Mucosa of stomach (tissue), 1 donor: Measurements from ENCODE around the gene KCTD14.
"Not testable (repeated sequence)": the region's sequence is repeated elsewhere in the genome, so short reads cannot be mapped to it uniquely, and the experiment has no call there.

ENCODE experiments used
- H3K27me3 ChIP-seq: one replicate; pipeline ENCODE4 v1.7.0; 2013; ENCODE audit warnings: mild to moderate bottlenecking, low read length; ENCODE audit not compliant: control insufficient read depth, insufficient read depth
- H3K36me3 ChIP-seq: one replicate; pipeline ENCODE4 v1.7.0; 2013; ENCODE audit warnings: low read length; ENCODE audit not compliant: control insufficient read depth, insufficient read depth
- H3K4me1 ChIP-seq: one replicate; pipeline ENCODE4 v1.7.0; 2013; ENCODE audit warnings: mild to moderate bottlenecking, low read length; ENCODE audit not compliant: control insufficient read depth, insufficient read depth
- H3K4me3 ChIP-seq: one replicate; pipeline ENCODE4 v1.7.0; 2013; ENCODE audit warnings: low read length
- H3K9ac ChIP-seq: one replicate; pipeline ENCODE4 v1.7.0; 2013; ENCODE audit warnings: mild to moderate bottlenecking, low read length, moderate library complexity
- H3K9me3 ChIP-seq: one replicate; pipeline ENCODE4 v1.7.0; 2013; ENCODE audit warnings: mild to moderate bottlenecking, low read length, moderate library complexity; ENCODE audit not compliant: control insufficient read depth
- donor health status: Pancreatic carcinoma.

Gene KCTD14

GRCh38 chr11:78061088-78061920, 38.2 kb upstream of the KCTD14 start:
- no peak overlapping the region for H3K4me3 ChIP-seq
- H3K36me3 ChIP-seq: no peaks in the 10 kb centered on the region
- no peak overlapping the region for H3K9ac ChIP-seq
- no peaks in the 10 kb centered on the region for H3K27me3 ChIP-seq
- H3K9me3 ChIP-seq: no peaks in the 10 kb centered on the region
- H3K4me1 ChIP-seq: no peaks in the 10 kb centered on the region

GRCh38 chr11:78060533-78060932, 37.5 kb upstream of the KCTD14 start:
- Histone ChIP-seq H3K9ac (no peak overlapping the region), H3K9me3 (no peaks in the 10 kb centered on the region), H3K36me3 (no peaks in the 10 kb centered on the region), H3K4me3 (no peak overlapping the region), H3K27me3 (no peaks in the 10 kb centered on the region), H3K4me1 (no peaks in the 10 kb centered on the region)

GRCh38 chr11:78059749-78060328, 36.8 kb upstream of the KCTD14 start:
- H3K27me3 ChIP-seq, H3K4me1 ChIP-seq, H3K9me3 ChIP-seq, H3K9ac ChIP-seq, H3K4me3 ChIP-seq, H3K36me3 ChIP-seq: not testable (repeated sequence)

GRCh38 chr11:78057462-78058055, 34.5 kb upstream of the KCTD14 start:
- H3K9me3 ChIP-seq: no peaks in the 10 kb centered on the region
- no peak overlapping the region for H3K9ac ChIP-seq
- no peak overlapping the region for H3K4me3 ChIP-seq
- no peaks in the 10 kb centered on the region for H3K4me1 ChIP-seq
- no peaks in the 10 kb centered on the region for H3K36me3 ChIP-seq
- no peaks in the 10 kb centered on the region for H3K27me3 ChIP-seq

GRCh38 chr11:78056093-78056492, 33.0 kb upstream of the KCTD14 start:
- no peaks in the 10 kb centered on the region for H3K36me3 ChIP-seq
- no peaks in the 10 kb centered on the region for H3K4me1 ChIP-seq
- no peak overlapping the region for H3K9ac ChIP-seq
- H3K9me3 ChIP-seq: no peaks in the 10 kb centered on the region
- H3K4me3 ChIP-seq: no peak overlapping the region
- no peaks in the 10 kb centered on the region for H3K27me3 ChIP-seq

GRCh38 chr11:78054971-78055370, 31.9 kb upstream of the KCTD14 start:
- Histone ChIP-seq H3K4me3 (no peak overlapping the region), H3K4me1 (no peaks in the 10 kb centered on the region), H3K36me3 (no peaks in the 10 kb centered on the region), H3K9ac (no peak overlapping the region), H3K27me3 (no peaks in the 10 kb centered on the region), H3K9me3 (no peaks in the 10 kb centered on the region)

- Histone ChIP-seq H3K9me3 (no peaks in the 10 kb centered on the region), H3K9ac (no peak overlapping the region), H3K36me3 (no peaks in the 10 kb centered on the region), H3K4me1 (peaks cover 3% of the 10 kb centered on the region), H3K4me3 (no peak overlapping the region), H3K27me3 (no peaks in the 10 kb centered on the region)
These were observed 28.1 kb upstream of the KCTD14 start for GRCh38 chr11:78050964-78051831.

GRCh38 chr11:78049348-78049747, 26.3 kb upstream of the KCTD14 start:
- Histone ChIP-seq H3K9me3 (no peaks in the 10 kb centered on the region), H3K4me1 (peaks cover 18% of the 10 kb centered on the region), H3K9ac (no peak overlapping the region), H3K27me3 (no peaks in the 10 kb centered on the region), H3K4me3 (no peak overlapping the region), H3K36me3 (no peaks in the 10 kb centered on the region)

- no peak overlapping the region for H3K4me3 ChIP-seq
These were observed 25.5 kb upstream of the KCTD14 start for GRCh38 chr11:78048561-78048960.

GRCh38 chr11:78046486-78046854, 23.4 kb upstream of the KCTD14 start:
- peak overlapping the region; percentile 86 for H3K9ac ChIP-seq
- H3K9me3 ChIP-seq: no peaks in the 10 kb centered on the region
- peaks cover 34% of the 10 kb centered on the region for H3K4me1 ChIP-seq
- H3K36me3 ChIP-seq: no peaks in the 10 kb centered on the region
- no peaks in the 10 kb centered on the region for H3K27me3 ChIP-seq
- peak overlapping the region; percentile 71 for H3K4me3 ChIP-seq

More at GRCh38 chr11:78048561-78048960, 25.5 kb upstream of the KCTD14 start:
- peaks cover 26% of the 10 kb centered on the region for H3K4me1 ChIP-seq
- H3K9me3 ChIP-seq: no peaks in the 10 kb centered on the region
- no peak overlapping the region for H3K9ac ChIP-seq
- H3K36me3 ChIP-seq: no peaks in the 10 kb centered on the region
- no peaks in the 10 kb centered on the region for H3K27me3 ChIP-seq

- H3K9me3 ChIP-seq: no peaks in the 10 kb centered on the region
- H3K4me3 ChIP-seq: peak overlapping the region; percentile 71
- peaks cover 37% of the 10 kb centered on the region for H3K4me1 ChIP-seq
- H3K9ac ChIP-seq: peak overlapping the region; percentile 86
- no peaks in the 10 kb centered on the region for H3K27me3 ChIP-seq
- H3K36me3 ChIP-seq: no peaks in the 10 kb centered on the region
These were observed 22.9 kb upstream of the KCTD14 start for GRCh38 chr11:78045851-78046485.
